ENCODE data around the gene ELAC2. TPM values are rescaled to one million over a fixed set of nuclear protein-coding genes. Genes with fewer than 3 reads are reported as not detected.

The ELAC2 gene
- total RNA-seq, 4 donors from 2014 or later, result 70.7 to 78.7 (median 76.2) TPM

DNA sequence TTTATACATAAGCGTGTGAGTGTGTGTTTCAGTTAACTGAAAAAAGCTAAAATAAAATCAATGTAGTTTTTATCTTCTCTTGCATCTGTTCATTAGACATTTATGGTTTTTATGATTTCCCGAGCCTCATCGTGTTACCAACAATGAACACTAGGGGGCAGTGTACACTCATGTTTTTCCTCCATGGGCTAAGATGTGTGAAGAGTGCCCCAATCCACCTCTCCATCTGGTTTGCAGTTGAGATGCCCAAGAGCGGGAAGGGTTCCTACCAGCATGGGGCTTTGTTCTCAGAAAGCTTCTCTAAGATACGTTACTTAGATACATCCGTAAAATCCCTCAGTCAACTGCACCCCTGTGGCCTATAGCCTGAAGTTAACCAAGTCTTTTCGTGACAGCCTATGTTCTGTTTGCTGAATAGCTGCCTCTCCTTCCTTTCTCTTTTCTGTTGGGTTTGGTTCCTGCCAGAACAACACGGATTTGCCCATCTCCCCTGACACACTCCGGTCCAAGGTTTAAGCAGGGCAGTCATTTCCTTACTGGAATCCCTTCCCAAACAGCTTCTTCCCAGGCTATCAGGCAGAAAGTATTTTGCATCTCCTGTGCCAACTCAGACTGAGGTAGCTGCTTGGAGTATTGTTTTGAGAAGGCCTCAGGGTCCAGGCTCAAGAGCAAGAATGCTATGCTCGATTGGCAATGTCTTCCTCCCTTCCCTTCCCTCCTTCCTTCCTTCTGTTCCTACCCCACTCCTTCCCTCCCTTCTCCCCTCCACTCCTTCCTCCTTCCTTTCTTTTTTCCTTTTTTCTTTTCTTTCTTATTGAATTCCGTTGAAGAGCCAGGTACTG lies 12.9 kb upstream of the ELAC2 start:
- no peak overlapping the region for H3K4me3 ChIP-seq
- in situ Hi-C loops (cut with MboI; ENCODE audit: low sequenced_read_pairs in 4 of 4), result loop anchor here in 1 of 4 donors (25.0 kb wide), 1 partner anchor 107 kb away; no protein-coding TSS in a partner anchor
- H3K4me1 ChIP-seq, result no peaks in the 10 kb centered on the region
- H3K36me3 ChIP-seq, result no peaks in the 10 kb centered on the region
- intact Hi-C loops (cut with DNase I; ENCODE audit: low total_unique reads), result no loop called here
- H3K9me3 ChIP-seq, result no peaks in the 10 kb centered on the region
- TF ChIP-seq CTCF (IDR thresholded peaks at IDR 0.05 in 4 of 5, conservative IDR thresholded peaks at IDR 0.05 in 1 of 5) (peak; percentile 20 to 70 (median 46)), POLR2A (IDR thresholded peaks at IDR 0.05) (no peak)
- DNase-seq, result no peak
- no peak overlapping the region for H3K27ac ChIP-seq
- peak in 1 of 2 donors; percentile 30 for ATAC-seq
- H3K27me3 ChIP-seq, result peaks cover 0 to 3% (median 0%) of the 10 kb centered on the region in 3 donors

DNA sequence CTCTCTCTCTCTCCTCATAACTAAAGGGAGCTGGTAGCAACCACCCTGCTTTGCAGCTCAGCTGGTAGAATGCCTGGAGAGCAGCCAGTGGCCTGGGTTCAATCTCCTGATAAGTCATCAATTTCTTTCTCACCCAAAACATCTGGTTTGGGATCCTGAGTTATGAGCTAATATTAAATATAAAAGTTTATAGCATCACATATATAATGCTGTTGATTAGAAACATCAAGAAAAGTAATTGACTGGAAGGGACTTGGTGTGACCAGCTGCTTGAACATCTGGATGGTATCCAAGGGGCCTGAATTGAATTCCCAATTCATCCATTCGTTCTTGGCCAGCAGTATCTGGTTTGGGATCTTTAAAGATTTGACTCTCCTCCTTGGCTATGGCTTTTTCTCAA lies 12.2 kb upstream of the ELAC2 start:
- no peak overlapping the region for H3K27ac ChIP-seq
- no peaks in the 10 kb centered on the region for H3K9me3 ChIP-seq
- DNase-seq, result no peak
- no peaks in the 10 kb centered on the region for H3K36me3 ChIP-seq
- intact Hi-C loops (cut with DNase I; ENCODE audit: low total_unique reads), result no loop called here
- H3K4me3 ChIP-seq, result no peak overlapping the region
- peaks cover 0 to 3% (median 0%) of the 10 kb centered on the region in 3 donors for H3K27me3 ChIP-seq
- H3K4me1 ChIP-seq, result no peaks in the 10 kb centered on the region
- ATAC-seq, result no peak
- in situ Hi-C loops (cut with MboI; ENCODE audit: low sequenced_read_pairs in 4 of 4), result loop anchor here in 1 of 4 donors (25.0 kb wide), 1 partner anchor 107 kb away; no protein-coding TSS in a partner anchor
- no peak for TF ChIP-seq CTCF (IDR thresholded peaks at IDR 0.05 in 4 of 5, conservative IDR thresholded peaks at IDR 0.05 in 1 of 5)
- no peak for TF ChIP-seq POLR2A (IDR thresholded peaks at IDR 0.05)

DNA sequence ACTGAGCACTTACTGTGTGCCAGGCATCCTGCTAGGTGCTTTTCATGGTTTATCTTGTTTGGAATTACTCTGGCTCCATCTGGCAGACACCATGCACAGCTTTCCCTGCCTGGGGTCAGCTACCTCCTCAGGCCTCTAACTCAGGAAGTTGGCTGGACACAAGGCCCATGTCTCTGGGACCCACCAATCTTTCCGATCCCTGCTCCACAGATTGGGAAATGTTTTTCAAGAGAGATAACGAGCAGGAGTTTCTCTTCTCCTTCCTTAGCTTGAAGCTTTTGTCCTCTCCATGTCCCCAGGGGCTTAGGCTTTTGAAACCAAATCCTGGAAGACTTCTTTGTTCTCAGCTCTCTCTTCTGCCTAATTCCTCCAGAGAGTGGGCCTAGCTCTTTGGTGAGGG lies 11.5 kb upstream of the ELAC2 start:
- Histone ChIP-seq H3K27ac (no peak overlapping the region), H3K27me3 (peaks cover 0 to 3% (median 0%) of the 10 kb centered on the region in 3 donors), H3K4me1 (no peaks in the 10 kb centered on the region), H3K36me3 (no peaks in the 10 kb centered on the region), H3K9me3 (no peaks in the 10 kb centered on the region), H3K4me3 (no peak overlapping the region)
- no peak for ATAC-seq
- intact Hi-C loops (cut with DNase I; ENCODE audit: low total_unique reads), result no loop called here
- TF ChIP-seq POLR2A (IDR thresholded peaks at IDR 0.05), result no peak
- TF ChIP-seq CTCF (IDR thresholded peaks at IDR 0.05 in 4 of 5, conservative IDR thresholded peaks at IDR 0.05 in 1 of 5), result no peak
- DNase-seq, result no peak
- in situ Hi-C loops (cut with MboI; ENCODE audit: low sequenced_read_pairs in 4 of 4), result loop anchor here in 1 of 4 donors (25.0 kb wide), 1 partner anchor 108 kb away; no protein-coding TSS in a partner anchor

DNA sequence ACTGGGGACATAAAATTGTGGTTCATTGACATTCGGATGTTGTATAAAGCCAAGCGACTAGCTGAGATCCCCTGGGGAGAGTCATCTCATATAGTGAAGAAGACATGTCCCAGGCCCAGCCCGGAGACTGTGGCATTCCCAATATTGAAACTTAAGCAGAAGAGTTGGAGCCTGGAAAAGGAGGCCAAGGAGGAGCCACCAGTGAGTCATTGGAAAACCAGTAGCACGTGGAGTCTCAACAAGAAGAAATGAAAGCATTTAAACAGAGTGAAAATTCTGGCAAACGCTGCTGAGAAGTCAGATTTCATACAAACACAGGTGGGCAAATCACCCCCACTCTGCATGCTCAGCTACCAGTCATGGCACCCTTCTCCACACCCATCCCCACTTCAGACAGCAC lies 9.4 kb upstream of the ELAC2 start:
- Histone ChIP-seq H3K4me1 (no peaks in the 10 kb centered on the region), H3K36me3 (no peaks in the 10 kb centered on the region), H3K27ac (no peak overlapping the region), H3K4me3 (no peak overlapping the region), H3K27me3 (peaks cover 0 to 3% (median 0%) of the 10 kb centered on the region in 3 donors), H3K9me3 (no peaks in the 10 kb centered on the region)
- in situ Hi-C loops (cut with MboI; ENCODE audit: low sequenced_read_pairs in 4 of 4), result loop anchor here in 1 of 4 donors (25.0 kb wide), 1 partner anchor 110 kb away; no protein-coding TSS in a partner anchor
- no peak for TF ChIP-seq POLR2A (IDR thresholded peaks at IDR 0.05)
- no peak for TF ChIP-seq CTCF (IDR thresholded peaks at IDR 0.05 in 4 of 5, conservative IDR thresholded peaks at IDR 0.05 in 1 of 5)
- ATAC-seq (no peak), DNase-seq (no peak)
- intact Hi-C loops (cut with DNase I; ENCODE audit: low total_unique reads), result no loop called here
